PFSK-1 (cell line): ENCODE data around the gene ZC3H12A.

Experiments
- FOXP2 ChIP-seq: optimal IDR thresholded peaks from 2 replicates; pipeline ENCODE3; 2011; ENCODE audit warnings: borderline replicate concordance, control low read depth, inconsistent platforms; ENCODE audit not compliant: insufficient read depth; ENCODE audit errors: extremely low read length, extremely low read depth
- POLR2AphosphoS5 ChIP-seq: IDR thresholded peaks from 2 replicates; pipeline ENCODE4 v1.6.1; 2012; ENCODE audit warnings: low read depth, mild to moderate bottlenecking, control low read depth, low read length, moderate library complexity
- REST ChIP-seq, 2 experiments: IDR thresholded peaks; 2 replicates each; pipeline versions ENCODE4 v1.6.1 to v1.8.0; 2011 to 2012; ENCODE audit warnings: low read depth in 2 of 2, low read length in 2 of 2, control low read depth in 1 of 2, inconsistent platforms in 1 of 2, mild to moderate bottlenecking in 1 of 2, moderate library complexity in 1 of 2; ENCODE audit not compliant: insufficient read depth in 1 of 2
- SIN3A ChIP-seq: IDR thresholded peaks from 2 replicates; pipeline ENCODE4 v1.6.1; 2012; ENCODE audit warnings: mild to moderate bottlenecking, low read length, moderate library complexity, borderline replicate concordance; ENCODE audit not compliant: insufficient read depth
- TAF1 ChIP-seq: IDR thresholded peaks from 2 replicates; pipeline ENCODE4 v1.6.1; 2012; ENCODE audit warnings: low read length, control low read depth, borderline replicate concordance; ENCODE audit not compliant: insufficient read depth

Gene ZC3H12A

GRCh38 chr1:37458551-37458950 is 15.8 kb upstream of the ZC3H12A start:
- TF ChIP-seq POLR2AphosphoS5 (no peak), SIN3A (no peak)

DNA sequence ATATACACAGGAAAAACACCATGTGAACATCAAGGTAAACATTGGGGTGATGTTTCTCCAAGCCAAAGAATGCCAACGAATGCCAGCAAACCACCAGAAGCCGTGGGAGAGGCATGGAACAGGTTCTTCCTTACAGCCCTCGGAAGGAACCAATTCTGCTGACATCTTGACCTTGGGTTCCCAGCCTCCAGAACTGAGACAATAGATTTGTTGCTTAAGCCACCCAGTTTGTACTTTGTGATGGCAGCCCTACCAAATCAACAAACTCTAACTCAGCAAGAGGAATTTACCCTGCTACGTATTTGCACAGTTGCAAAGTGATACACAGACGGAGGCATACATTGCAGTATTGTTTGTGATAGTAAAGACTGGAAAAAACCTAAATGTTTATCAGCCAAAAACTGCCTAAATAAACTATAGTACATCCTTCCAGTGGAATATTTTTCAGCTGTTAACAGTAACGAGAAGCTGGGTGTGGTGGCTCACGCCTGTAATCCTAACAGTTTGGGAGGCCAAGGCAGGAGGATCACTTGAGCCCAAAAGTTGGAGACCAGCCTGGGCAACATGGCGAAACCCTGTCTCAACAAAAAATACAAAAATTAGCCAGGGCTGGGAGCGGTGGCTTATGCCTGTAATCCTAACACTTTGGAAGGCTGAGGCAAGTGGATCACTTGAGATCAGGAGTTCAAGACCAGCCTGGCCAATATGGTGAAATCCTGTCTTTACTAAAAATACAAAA is 12.5 kb upstream of the ZC3H12A start:
- TF ChIP-seq SIN3A (no peak), FOXP2 (no peak), TAF1 (no peak), POLR2AphosphoS5 (no peak), REST (IDR thresholded peaks at IDR 0.05; ENCODE audit: insufficient read depth in 1 of 2, low read depth in 2 of 2, low read length in 2 of 2) (no peak)

DNA sequence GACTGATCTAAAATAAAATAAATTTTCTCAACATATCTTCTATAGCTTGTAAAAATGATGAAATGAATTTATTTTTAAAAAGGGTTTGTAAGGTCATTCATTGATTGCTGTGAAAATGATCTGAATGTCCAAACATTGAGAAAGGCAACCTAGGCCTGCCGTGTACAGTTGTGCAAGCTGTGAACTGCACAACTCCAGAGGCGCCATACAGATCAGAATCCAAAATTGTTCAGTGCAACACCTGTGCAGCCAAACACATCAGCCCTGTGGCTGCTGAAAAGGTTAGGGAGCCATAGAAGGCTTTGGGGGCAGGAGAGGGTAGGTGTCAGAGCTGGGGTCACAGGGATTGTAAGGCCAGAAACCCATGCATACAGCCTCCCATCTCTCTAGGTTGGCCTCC is 9.9 kb upstream of the ZC3H12A start:
- TF ChIP-seq SIN3A (no peak), FOXP2 (no peak), TAF1 (no peak), POLR2AphosphoS5 (no peak), REST (IDR thresholded peaks at IDR 0.05; ENCODE audit: insufficient read depth in 1 of 2, low read depth in 2 of 2, low read length in 2 of 2) (no peak)

GRCh38 chr1:37465593-37466517 is 8.5 kb upstream of the ZC3H12A start:
- TF ChIP-seq FOXP2 (no peak), SIN3A (no peak), REST (IDR thresholded peaks at IDR 0.05; ENCODE audit: insufficient read depth in 1 of 2, low read depth in 2 of 2, low read length in 2 of 2) (no peak), POLR2AphosphoS5 (no peak), TAF1 (no peak)

DNA sequence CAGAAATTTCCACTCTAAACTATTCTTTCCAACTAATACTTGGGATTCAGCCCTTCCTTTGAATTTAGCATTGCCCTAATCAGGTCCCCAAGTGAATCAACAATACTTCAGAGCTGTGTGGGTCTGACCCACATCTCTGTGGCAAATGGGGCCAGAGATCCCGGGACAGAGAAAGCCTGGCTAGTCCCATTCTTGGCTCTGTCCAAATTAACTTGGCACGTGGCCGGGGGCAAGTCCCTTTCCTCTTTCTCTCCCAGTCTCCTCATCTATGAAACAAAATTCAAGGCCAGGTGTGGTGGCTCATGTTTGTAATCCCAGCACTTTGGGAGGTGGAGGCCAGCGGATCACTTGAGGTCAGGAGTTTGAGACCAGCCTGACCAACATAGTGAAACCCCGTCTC is 6.3 kb upstream of the ZC3H12A start:
- TF ChIP-seq FOXP2 (no peak), SIN3A (no peak), TAF1 (no peak), REST (IDR thresholded peaks at IDR 0.05; ENCODE audit: insufficient read depth in 1 of 2, low read depth in 2 of 2, low read length in 2 of 2) (no peak), POLR2AphosphoS5 (no peak)
